Osteocyte (in vitro differentiated cells): ENCODE data around the gene ALKBH5. TPM values are rescaled to one million over a fixed set of nuclear protein-coding genes. Genes with fewer than 3 reads are reported as not detected.

Experiments
- DNase-seq: peaks from one replicate; pipeline ENCODE4 v3.0.0; 2021; ENCODE audit warnings: mixed read lengths; ENCODE audit not compliant: unreplicated experiment; ENCODE audit errors: extremely low spot score
- H3K27ac Mint-ChIP-seq: one replicate; pipeline ENCODE4 v1.8.0; 2021; ENCODE audit warnings: mild to moderate bottlenecking, mixed read lengths; ENCODE audit not compliant: unreplicated experiment
- H3K27me3 Mint-ChIP-seq: one replicate; pipeline ENCODE4 v1.8.0; 2021; ENCODE audit warnings: mixed read lengths; ENCODE audit not compliant: unreplicated experiment
- H3K36me3 Mint-ChIP-seq: one replicate; pipeline ENCODE4 v1.8.0; 2021; ENCODE audit warnings: mixed read lengths; ENCODE audit not compliant: unreplicated experiment
- H3K4me1 Mint-ChIP-seq: one replicate; pipeline ENCODE4 v1.8.0; 2021; ENCODE audit warnings: mixed read lengths; ENCODE audit not compliant: unreplicated experiment
- H3K4me3 Mint-ChIP-seq: one replicate; pipeline ENCODE4 v1.8.0; 2021; ENCODE audit warnings: mild to moderate bottlenecking, moderate library complexity, mixed read lengths; ENCODE audit not compliant: unreplicated experiment
- H3K9me3 Mint-ChIP-seq: one replicate; pipeline ENCODE4 v1.8.0; 2021; ENCODE audit warnings: mixed read lengths; ENCODE audit not compliant: unreplicated experiment
- total RNA-seq: library from RNA; stranded (reverse); gene quantifications from 2 replicates; pipeline ENCODE4 v1.2.1, GENCODE V29; 2021
- TF ChIP-seq, protein P1 (sequence below): fragments of 200-600 bp; sonication (generic); IDR thresholded peaks from 2 replicates; pipeline ENCODE4 v1.5.0; 2021; ENCODE audit warnings: antibody characterized with exemption, mild to moderate bottlenecking, moderate library complexity

Gene ALKBH5
- total RNA-seq, 1 donor from 2014 or later = 89.4 TPM

DNA sequence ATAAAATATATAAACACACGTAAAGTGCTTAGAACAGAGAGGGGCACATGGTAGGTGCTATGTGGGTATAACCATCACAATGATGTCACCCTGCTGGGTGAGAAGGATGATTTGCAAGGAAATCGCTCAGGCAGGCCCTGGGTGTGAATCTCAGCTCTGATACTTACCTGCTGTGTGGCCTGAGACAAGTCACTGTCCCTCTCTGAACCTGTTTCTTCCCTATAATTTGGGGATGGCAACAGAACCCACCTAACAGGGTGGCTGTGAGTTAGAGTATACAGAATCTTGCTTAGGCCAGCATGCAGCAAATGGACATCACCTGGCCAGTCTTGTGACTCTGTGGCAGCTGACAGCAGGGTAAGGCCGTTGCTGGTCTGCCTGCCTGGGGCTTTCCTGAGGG is 36.6 kb upstream of the ALKBH5 start:
- H3K4me1 Mint-ChIP-seq = no peaks in the 10 kb centered on the region
- TF ChIP-seq, protein P1, sequence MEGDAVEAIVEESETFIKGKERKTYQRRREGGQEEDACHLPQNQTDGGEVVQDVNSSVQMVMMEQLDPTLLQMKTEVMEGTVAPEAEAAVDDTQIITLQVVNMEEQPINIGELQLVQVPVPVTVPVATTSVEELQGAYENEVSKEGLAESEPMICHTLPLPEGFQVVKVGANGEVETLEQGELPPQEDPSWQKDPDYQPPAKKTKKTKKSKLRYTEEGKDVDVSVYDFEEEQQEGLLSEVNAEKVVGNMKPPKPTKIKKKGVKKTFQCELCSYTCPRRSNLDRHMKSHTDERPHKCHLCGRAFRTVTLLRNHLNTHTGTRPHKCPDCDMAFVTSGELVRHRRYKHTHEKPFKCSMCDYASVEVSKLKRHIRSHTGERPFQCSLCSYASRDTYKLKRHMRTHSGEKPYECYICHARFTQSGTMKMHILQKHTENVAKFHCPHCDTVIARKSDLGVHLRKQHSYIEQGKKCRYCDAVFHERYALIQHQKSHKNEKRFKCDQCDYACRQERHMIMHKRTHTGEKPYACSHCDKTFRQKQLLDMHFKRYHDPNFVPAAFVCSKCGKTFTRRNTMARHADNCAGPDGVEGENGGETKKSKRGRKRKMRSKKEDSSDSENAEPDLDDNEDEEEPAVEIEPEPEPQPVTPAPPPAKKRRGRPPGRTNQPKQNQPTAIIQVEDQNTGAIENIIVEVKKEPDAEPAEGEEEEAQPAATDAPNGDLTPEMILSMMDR = no peak
- no peak for DNase-seq
- H3K9me3 Mint-ChIP-seq = no peaks in the 10 kb centered on the region
- H3K36me3 Mint-ChIP-seq = no peaks in the 10 kb centered on the region
- H3K27me3 Mint-ChIP-seq = no peaks in the 10 kb centered on the region
- H3K4me3 Mint-ChIP-seq = no peak overlapping the region
- no peak overlapping the region for H3K27ac Mint-ChIP-seq

DNA sequence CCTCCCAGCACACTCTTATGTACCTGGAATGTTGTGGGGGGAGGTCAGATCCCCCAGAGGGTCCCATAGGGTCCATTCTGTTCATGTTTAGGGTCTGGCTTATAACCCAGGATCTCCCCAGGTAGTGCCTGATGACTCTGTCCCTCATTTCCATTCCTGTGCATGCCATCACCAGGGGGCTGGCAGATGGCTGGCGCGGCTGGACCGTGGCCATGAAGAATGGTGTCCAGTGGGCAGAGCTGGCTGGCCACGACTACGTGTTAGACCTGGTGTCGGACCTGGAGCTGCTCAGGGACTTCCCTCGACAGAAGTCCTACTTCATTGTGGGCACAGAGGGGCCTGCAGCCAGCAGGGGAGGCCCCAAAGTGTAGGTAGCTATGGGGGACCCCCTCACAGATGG is 35.0 kb upstream of the ALKBH5 start:
- no peaks in the 10 kb centered on the region for H3K36me3 Mint-ChIP-seq
- no peaks in the 10 kb centered on the region for H3K9me3 Mint-ChIP-seq
- H3K4me1 Mint-ChIP-seq = peaks cover 2% of the 10 kb centered on the region
- no peaks in the 10 kb centered on the region for H3K27me3 Mint-ChIP-seq
- TF ChIP-seq, protein P1 = no peak
- H3K4me3 Mint-ChIP-seq = no peak overlapping the region
- no peak for DNase-seq
- no peak overlapping the region for H3K27ac Mint-ChIP-seq

DNA sequence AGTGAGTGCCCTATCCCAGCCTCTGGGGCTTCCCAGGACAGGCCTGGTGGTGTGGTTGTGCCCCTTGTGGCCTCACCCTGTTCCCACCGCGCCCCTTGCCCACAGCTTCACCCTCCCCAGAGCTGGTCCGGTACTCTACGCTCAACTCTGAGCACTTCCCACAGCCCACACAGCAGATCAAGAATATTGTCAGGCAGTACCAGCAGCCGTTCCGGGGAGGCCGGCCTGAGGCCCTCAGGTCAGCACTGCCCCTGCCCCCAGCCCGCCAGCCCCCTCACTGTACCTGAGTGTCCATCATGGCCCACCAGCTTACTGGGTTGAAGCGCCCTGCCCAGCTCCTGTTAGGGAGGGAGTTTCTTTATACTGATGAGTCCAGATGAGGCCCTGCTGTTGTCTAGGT is 32.3 kb upstream of the ALKBH5 start:
- no peak overlapping the region for H3K4me3 Mint-ChIP-seq

DNA sequence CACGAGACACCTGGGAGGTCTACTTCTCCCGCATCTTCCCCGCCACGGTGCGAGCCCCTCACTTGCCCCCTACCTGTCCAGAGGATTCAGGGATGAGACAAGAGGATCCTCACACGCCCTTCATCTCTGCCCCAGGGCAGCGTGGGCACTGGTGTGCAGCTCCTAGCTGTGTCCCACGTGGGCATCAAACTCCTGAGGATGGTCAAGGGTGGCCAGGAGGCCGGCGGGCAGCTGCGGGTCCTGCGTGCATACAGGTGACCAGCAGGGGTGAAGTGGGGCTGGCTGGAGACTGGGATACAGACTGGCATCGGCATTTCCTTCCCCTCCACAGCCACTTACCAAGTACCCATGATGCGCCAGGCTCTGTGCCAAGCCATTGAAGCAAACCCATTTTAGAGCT is 28.4 kb upstream of the ALKBH5 start:
- TF ChIP-seq, protein P1 = no peak
- no peak for DNase-seq
- Mint-ChIP-seq H3K4me1 (peaks cover 7% of the 10 kb centered on the region), H3K36me3 (no peaks in the 10 kb centered on the region), H3K27me3 (peaks cover 2% of the 10 kb centered on the region), H3K4me3 (no peak overlapping the region), H3K27ac (no peak overlapping the region), H3K9me3 (no peaks in the 10 kb centered on the region)

More for the DNA sequence above, 32.3 kb upstream of the ALKBH5 start:
- DNase-seq = no peak
- no peak overlapping the region for H3K27ac Mint-ChIP-seq
- TF ChIP-seq, protein P1 = no peak
- peaks cover 4% of the 10 kb centered on the region for H3K4me1 Mint-ChIP-seq
- H3K9me3 Mint-ChIP-seq = no peaks in the 10 kb centered on the region
- no peaks in the 10 kb centered on the region for H3K27me3 Mint-ChIP-seq
- no peaks in the 10 kb centered on the region for H3K36me3 Mint-ChIP-seq

DNA sequence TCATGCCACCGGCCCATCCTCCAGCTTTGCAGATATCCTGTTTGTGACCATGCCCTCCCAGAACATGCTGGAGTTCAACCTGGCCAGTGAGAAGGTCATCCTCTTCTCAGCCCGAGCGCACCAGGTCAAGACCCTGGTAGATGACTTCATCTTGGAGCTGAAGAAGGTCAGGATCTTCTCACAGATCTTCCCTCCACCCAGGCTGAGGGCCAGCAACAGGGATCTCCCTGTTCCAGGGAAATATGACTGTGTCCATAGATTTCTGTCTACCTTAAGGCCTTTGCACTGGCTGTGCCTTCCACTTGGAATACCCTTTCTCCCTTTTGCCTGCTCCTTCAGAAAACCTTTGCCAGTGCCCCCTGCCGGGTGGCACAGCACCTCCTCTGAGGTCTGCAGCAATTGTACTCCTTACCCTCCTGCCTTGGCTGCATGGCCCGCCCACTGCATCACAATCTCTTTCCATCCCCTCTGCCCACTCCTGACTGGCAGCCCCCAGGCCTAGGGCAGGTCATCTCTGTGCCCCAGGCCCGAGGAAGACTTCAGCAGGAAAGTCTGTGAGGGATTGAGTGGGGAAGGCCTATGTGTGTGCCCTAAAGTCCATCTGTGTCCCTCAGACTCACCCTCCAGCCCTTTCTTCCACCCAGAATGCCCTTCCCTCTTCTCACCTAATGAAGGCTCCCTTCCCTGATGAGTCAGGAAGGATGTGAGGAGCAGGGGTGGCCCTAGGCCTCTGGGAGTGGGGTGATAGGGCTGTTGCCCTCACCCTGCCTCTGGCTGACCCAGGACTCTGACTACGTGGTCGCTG is 27.3 kb upstream of the ALKBH5 start:
- H3K27me3 Mint-ChIP-seq = peaks cover 2% of the 10 kb centered on the region
- TF ChIP-seq, protein P1 = no peak
- no peak overlapping the region for H3K27ac Mint-ChIP-seq
- no peaks in the 10 kb centered on the region for H3K36me3 Mint-ChIP-seq
- no peaks in the 10 kb centered on the region for H3K9me3 Mint-ChIP-seq
- peaks cover 7% of the 10 kb centered on the region for H3K4me1 Mint-ChIP-seq
- no peak overlapping the region for H3K4me3 Mint-ChIP-seq
- DNase-seq = no peak
